ENCODE measurements around the gene UGT1A10.

Gene UGT1A10

GRCh38 chr2:233811087-233811486 lies 174.8 kb downstream of the UGT1A10 start:
- no peak for DNase-seq

- no peak for DNase-seq
Measured at GRCh38 chr2:233811732-233812131, 175.5 kb downstream of the UGT1A10 start.

GRCh38 chr2:233813236-233814055 lies 177.2 kb downstream of the UGT1A10 start:
- no peak for DNase-seq

GRCh38 chr2:233814056-233814835 lies 178.0 kb downstream of the UGT1A10 start:
- no peak for DNase-seq

- DNase-seq = no peak
Measured at GRCh38 chr2:233815861-233816260, 179.6 kb downstream of the UGT1A10 start.

GRCh38 chr2:233816334-233816733 lies 180.1 kb downstream of the UGT1A10 start:
- DNase-seq = no peak

- DNase-seq = no peak
Measured at GRCh38 chr2:233816771-233817170, 180.5 kb downstream of the UGT1A10 start.

- DNase-seq = no peak
Measured at GRCh38 chr2:233817361-233817911, 181.2 kb downstream of the UGT1A10 start.

GRCh38 chr2:233817995-233818638 lies 181.9 kb downstream of the UGT1A10 start:
- no peak for DNase-seq

GRCh38 chr2:233818639-233819621 lies 182.7 kb downstream of the UGT1A10 start:
- no peak for DNase-seq

- no peak for DNase-seq
Measured at GRCh38 chr2:233819884-233820773, 183.9 kb downstream of the UGT1A10 start.

- DNase-seq = no peak
Measured at GRCh38 chr2:233820774-233821105, 184.5 kb downstream of the UGT1A10 start.

- DNase-seq = no peak
Measured at GRCh38 chr2:233821196-233821595, 184.9 kb downstream of the UGT1A10 start.

GRCh38 chr2:233821709-233822100 lies 185.5 kb downstream of the UGT1A10 start:
- DNase-seq = no peak

GRCh38 chr2:233822101-233822771 lies 186.0 kb downstream of the UGT1A10 start:
- DNase-seq = no peak
